Mucosa of stomach (tissue), 1 donor: ENCODE results near the gene MEGF6.

Experiments used
- H3K27me3 ChIP-seq: one replicate; pipeline ENCODE4 v1.7.0; 2013; ENCODE audit warnings: mild to moderate bottlenecking, low read length; ENCODE audit not compliant: control insufficient read depth, insufficient read depth
- H3K36me3 ChIP-seq: one replicate; pipeline ENCODE4 v1.7.0; 2013; ENCODE audit warnings: low read length; ENCODE audit not compliant: control insufficient read depth, insufficient read depth
- H3K4me1 ChIP-seq: one replicate; pipeline ENCODE4 v1.7.0; 2013; ENCODE audit warnings: mild to moderate bottlenecking, low read length; ENCODE audit not compliant: control insufficient read depth, insufficient read depth
- H3K4me3 ChIP-seq: one replicate; pipeline ENCODE4 v1.7.0; 2013; ENCODE audit warnings: low read length
- H3K9ac ChIP-seq: one replicate; pipeline ENCODE4 v1.7.0; 2013; ENCODE audit warnings: mild to moderate bottlenecking, low read length, moderate library complexity
- H3K9me3 ChIP-seq: one replicate; pipeline ENCODE4 v1.7.0; 2013; ENCODE audit warnings: mild to moderate bottlenecking, low read length, moderate library complexity; ENCODE audit not compliant: control insufficient read depth
- donor health status: Pancreatic carcinoma.

Gene MEGF6

GRCh38 chr1:3598522-3599285 is 12.6 kb downstream of the MEGF6 start:
- Histone ChIP-seq H3K9me3 (no peaks in the 10 kb centered on the region), H3K4me3 (no peak overlapping the region), H3K4me1 (no peaks in the 10 kb centered on the region), H3K36me3 (no peaks in the 10 kb centered on the region), H3K9ac (no peak overlapping the region), H3K27me3 (peaks cover 3% of the 10 kb centered on the region)

DNA sequence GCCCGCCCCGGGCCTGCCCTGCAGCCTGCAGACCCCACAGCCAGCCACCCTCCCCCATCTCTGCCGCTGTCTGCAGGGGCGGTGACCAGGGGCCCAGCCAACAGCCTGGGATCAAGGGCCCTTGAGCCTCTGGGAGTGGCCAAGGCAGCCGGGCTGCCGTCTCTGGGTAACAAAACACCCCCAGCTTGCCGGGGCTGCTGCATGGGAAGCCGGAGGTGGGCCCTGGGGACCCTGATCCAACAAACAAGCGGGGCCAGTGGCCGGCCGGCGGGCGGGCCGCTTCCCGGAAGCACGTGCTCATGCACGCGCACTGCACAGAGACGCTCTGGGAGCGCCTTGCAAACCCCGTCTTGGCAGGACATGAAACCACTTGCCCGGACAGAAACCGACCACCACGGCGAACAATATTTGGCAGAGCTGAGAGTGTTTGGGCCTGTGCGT is 13.2 kb downstream of the MEGF6 start:
- Histone ChIP-seq H3K4me3 (no peak overlapping the region), H3K9ac (no peak overlapping the region), H3K9me3 (no peaks in the 10 kb centered on the region)

DNA sequence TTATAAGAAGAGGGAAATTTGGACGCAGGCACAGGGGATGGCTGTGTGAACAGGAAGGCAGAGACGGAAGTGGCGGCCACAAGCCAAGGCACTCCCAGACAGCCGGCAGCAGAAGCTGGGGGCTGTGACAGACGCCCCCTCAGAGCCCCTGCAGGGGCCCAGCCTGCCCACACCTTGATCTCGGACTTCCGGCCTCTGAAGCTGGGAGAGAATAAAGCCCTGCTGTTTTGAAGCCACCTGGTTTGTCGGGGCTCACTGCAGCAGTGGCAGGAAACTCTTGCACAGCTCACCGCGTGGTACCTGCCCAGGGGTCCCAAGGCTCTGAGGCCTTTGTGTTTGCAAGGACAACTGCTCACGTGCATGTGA is 13.7 kb downstream of the MEGF6 start:
- Histone ChIP-seq H3K9me3 (no peaks in the 10 kb centered on the region), H3K4me3 (no peak overlapping the region), H3K36me3 (no peaks in the 10 kb centered on the region), H3K4me1 (no peaks in the 10 kb centered on the region), H3K9ac (no peak overlapping the region), H3K27me3 (no peaks in the 10 kb centered on the region)

More for the DNA sequence above, 13.2 kb downstream of the MEGF6 start:
- Histone ChIP-seq H3K36me3 (no peaks in the 10 kb centered on the region), H3K4me1 (no peaks in the 10 kb centered on the region), H3K27me3 (peaks cover under 1% of the 10 kb centered on the region)

DNA sequence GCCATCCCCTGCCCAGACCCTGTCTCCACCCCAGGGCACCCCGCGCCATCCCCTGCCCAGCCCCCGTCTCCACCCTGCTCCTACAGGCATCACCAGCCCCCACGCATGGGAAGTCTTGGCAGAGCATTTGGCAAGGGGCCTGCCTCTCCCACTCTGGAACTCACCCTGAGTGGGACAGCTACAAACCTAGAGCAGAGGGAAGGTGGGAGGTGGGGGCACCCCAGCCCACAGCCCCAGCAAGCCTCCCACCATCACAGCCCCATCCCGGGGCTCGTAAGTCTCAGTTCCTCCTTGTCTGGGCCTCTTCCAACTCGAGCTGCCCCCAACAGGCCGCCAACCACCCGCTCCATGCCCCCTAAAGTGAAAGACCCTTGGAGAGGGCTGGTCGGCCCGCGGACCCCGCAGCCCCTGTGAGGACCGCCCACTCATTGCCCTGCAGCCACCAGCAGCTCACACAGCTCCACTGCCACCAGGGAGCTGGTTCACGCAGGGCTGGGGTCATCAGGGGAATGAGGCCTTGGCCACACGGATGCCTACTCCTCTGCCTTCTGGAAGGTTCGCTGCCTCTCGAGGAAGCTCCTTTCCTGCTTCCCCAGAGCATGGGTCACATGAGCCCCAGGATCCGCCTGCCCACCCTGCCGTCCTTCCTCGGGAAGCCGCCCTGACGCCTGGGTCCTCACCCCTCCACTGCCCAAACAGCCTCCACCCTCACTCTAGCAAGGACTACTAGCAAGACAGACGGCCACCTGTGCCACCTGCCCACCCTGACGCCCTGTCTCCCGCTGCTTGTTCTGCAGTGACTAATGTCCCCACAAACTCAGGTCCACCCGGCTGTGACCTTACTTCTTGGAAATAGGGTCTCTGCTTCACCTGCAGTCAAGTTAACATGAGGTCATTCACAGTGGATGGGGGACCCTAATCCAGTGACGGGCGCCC is 14.4 kb downstream of the MEGF6 start:
- Histone ChIP-seq H3K4me3 (no peak overlapping the region), H3K9ac (no peak overlapping the region), H3K4me1 (no peaks in the 10 kb centered on the region), H3K27me3 (no peaks in the 10 kb centered on the region), H3K36me3 (no peaks in the 10 kb centered on the region), H3K9me3 (no peaks in the 10 kb centered on the region)

DNA sequence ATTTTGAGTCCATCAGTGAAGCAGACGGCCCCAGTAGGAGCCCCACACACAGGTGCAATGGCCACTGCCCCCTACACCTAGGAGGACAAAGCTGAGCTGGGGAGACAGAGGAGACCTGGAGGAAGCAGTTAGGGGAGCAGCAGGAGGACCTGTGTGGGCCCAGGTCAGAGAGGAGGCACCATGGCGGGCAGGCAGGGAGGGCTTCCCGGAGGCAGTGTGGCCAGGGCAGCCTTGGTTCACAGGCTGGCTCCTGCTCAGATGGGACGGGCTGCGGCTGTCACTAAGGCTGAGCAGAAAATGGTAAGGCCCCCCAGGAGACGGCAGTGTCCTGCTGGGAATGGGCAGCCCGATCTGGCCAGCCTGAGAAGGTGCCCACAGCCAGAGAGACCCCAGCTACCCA is 15.4 kb downstream of the MEGF6 start:
- H3K9me3 ChIP-seq: no peaks in the 10 kb centered on the region
- no peak overlapping the region for H3K4me3 ChIP-seq
- H3K36me3 ChIP-seq: no peaks in the 10 kb centered on the region
- peaks cover under 1% of the 10 kb centered on the region for H3K4me1 ChIP-seq
- H3K9ac ChIP-seq: no peak overlapping the region
- no peaks in the 10 kb centered on the region for H3K27me3 ChIP-seq

DNA sequence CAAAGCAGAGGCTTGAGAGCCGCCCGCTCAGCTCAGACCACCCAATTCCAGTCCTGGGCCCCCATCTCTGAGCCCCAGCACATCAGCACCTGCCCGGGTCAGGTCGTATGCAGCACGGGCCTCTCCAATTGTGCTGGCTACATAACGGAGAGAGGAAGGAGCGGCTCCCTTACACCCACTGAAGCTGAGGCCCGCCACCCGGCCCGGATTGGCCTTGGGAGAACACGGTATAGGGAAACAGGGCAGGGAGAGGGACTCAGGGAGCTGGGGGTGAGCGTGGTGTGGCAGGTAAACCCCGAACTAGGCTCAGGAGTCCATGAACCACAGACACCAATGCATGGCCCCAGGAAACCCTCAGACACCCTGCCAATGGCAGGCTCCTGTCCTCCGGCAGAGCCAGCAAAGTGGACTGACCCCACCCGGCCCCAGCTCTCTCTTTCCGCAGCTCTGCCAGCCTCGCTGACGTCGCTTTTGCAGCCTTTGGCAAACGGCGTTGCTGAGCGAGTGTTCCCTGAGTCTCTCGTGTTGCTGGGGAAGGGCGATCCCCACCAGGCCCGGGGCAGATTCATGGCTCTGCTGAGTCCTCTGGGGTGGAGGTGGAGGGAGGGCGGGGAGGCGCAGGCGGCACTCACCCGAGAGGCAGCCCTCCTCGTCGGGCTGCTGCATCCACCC is 16.5 kb downstream of the MEGF6 start:
- Histone ChIP-seq H3K27me3 (peaks cover 4% of the 10 kb centered on the region), H3K4me3 (no peak overlapping the region), H3K9ac (no peak overlapping the region), H3K4me1 (peaks cover 11% of the 10 kb centered on the region), H3K36me3 (no peaks in the 10 kb centered on the region), H3K9me3 (no peaks in the 10 kb centered on the region)

GRCh38 chr1:3593745-3594144 is 17.6 kb downstream of the MEGF6 start:
- Histone ChIP-seq H3K4me3 (no peak overlapping the region), H3K27me3 (peaks cover 11% of the 10 kb centered on the region), H3K4me1 (peaks cover 11% of the 10 kb centered on the region), H3K9ac (no peak overlapping the region), H3K9me3 (no peaks in the 10 kb centered on the region), H3K36me3 (no peaks in the 10 kb centered on the region)

DNA sequence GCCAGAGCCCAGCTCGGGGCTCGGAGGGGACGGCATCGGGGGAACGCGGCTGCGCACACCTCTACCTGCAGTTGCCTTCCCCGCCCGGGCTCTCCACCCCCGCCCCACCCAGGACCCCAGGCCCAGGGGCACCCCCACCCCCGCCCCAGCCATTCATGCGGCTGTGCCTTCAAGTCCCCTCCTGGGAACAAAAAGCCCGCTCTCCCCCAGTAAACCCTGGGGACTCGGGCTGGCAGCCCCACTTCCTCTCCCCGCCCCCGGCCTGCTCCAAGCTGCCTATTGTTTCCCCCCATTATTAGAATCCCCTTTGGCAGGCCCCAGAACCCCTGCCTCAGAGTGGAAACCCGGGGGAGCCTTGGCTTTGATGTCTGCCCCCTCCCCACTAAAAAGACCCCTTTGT is 18.0 kb downstream of the MEGF6 start:
- Histone ChIP-seq H3K4me3 (no peak overlapping the region), H3K9ac (no peak overlapping the region), H3K27me3 (peaks cover 11% of the 10 kb centered on the region), H3K9me3 (no peaks in the 10 kb centered on the region), H3K4me1 (peaks cover 11% of the 10 kb centered on the region), H3K36me3 (no peaks in the 10 kb centered on the region)

DNA sequence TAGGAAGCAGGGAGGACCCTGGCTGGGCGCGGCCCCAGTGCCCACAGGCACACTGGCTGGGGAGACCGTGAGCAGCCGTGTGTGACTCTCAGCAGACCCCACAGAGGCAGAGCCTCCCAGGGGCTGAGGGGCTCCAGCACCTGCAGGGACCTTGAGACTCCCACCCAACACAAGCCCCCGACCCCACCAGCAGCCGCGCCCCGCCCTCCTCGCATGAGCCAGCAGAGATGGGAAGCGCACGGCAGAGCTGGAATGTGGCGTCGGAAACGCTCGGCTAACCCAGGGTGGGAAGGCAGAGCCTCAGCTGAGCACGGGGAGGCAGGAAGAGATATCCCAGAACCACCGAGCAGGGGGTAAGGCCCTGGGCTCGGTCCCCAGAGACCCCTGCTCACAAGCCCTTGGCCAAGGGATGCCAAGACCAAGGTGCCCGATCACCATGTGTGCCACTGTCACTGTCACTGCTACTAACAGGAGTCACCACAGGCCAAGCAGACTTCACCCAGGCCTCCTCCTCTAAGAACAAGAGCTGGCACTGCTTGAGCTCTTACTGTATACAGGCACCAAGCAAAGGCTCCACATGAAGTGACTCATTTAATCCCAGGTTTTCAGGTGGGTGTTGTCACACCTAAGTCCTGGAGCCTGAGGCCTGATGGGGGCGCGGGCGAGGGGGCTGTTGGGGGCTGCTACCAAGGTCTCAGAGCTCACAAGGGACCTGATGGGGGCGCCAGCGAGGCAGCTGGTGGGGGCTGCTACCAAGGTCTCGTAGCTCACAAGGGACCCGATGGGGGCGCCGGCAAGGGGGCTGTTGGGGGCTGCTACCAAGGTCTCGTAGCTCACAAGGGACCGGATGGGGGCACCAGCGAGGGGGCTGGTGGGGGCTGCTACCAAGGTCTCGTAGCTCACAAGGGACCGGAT is 20.1 kb downstream of the MEGF6 start:
- Histone ChIP-seq H3K4me3 (no peak overlapping the region), H3K9me3 (no peaks in the 10 kb centered on the region), H3K36me3 (no peaks in the 10 kb centered on the region), H3K4me1 (peaks cover 16% of the 10 kb centered on the region), H3K9ac (no peak overlapping the region), H3K27me3 (peaks cover 11% of the 10 kb centered on the region)

- no peaks in the 10 kb centered on the region for H3K36me3 ChIP-seq
- H3K9me3 ChIP-seq: no peaks in the 10 kb centered on the region
- H3K4me1 ChIP-seq: peaks cover 16% of the 10 kb centered on the region
- H3K27me3 ChIP-seq: peaks cover 11% of the 10 kb centered on the region
- no peak overlapping the region for H3K9ac ChIP-seq
- H3K4me3 ChIP-seq: no peak overlapping the region
Measured at GRCh38 chr1:3590139-3590763, 21.1 kb downstream of the MEGF6 start.

DNA sequence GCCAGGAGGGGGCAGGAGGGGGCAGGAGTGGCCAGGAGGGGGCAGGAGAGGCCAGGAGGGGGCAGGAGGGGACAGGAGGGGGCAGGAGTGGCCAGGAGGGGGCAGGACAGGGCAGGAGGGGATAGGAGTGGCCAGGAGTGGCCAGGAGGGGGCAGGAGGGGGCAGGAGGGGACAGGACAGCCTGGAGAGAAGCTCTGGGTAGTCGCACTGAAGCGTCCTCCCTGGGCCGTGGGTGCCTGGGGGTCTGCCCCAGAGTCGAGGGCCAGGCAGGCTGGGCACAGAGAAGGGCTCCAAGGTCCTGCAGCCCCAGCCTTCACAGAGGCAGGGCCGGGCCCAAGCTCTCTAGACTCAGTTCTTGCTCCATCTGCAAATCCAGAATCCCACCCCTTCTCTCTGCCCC is 22.9 kb downstream of the MEGF6 start:
- peaks cover 11% of the 10 kb centered on the region for H3K27me3 ChIP-seq
- no peaks in the 10 kb centered on the region for H3K36me3 ChIP-seq
- peaks cover 16% of the 10 kb centered on the region for H3K4me1 ChIP-seq
- no peaks in the 10 kb centered on the region for H3K9me3 ChIP-seq
- no peak overlapping the region for H3K4me3 ChIP-seq
- H3K9ac ChIP-seq: no peak overlapping the region
